Natural killer cell (primary cell): Measurements from ENCODE around the gene CAPN5. TPM values are rescaled to one million over a fixed set of nuclear protein-coding genes. Genes with fewer than 3 reads are reported as not detected.

Source experiments
- ATAC-seq, 3 donors: fragments of 150-1000 bp in 2 of 3; fragments of 200-7000 bp in 1 of 3; cut with Tn5 transposase; 1 replicate in 1 of 3; 2 replicates in 2 of 3; pipeline ENCODE4 v1.10.0; 2021; ENCODE audit warnings: mild to moderate bottlenecking in 2 of 3, moderate library complexity in 2 of 3
- DNase-seq, 2 donors: peaks; one replicate each; pipeline versions ENCODE4 v3.0.0 to v3.0.0-alpha.2; 2013 to 2021; ENCODE audit warnings: mixed read lengths in 1 of 2
- H3K27ac ChIP-seq: one replicate; pipeline ENCODE4 v1.5.1; 2013; ENCODE audit warnings: mild to moderate bottlenecking, low read length
- H3K27me3 ChIP-seq: one replicate; pipeline ENCODE4 v1.6.1; 2013; ENCODE audit warnings: low read length; ENCODE audit not compliant: control insufficient read depth, insufficient read depth
- H3K36me3 ChIP-seq: one replicate; pipeline ENCODE4 v1.6.1; 2013; ENCODE audit warnings: low read length; ENCODE audit not compliant: control insufficient read depth, insufficient read depth
- H3K4me1 ChIP-seq: one replicate; pipeline ENCODE4 v1.6.1; 2013; ENCODE audit warnings: low read length; ENCODE audit not compliant: control insufficient read depth, insufficient read depth
- H3K4me3 ChIP-seq: one replicate; pipeline ENCODE4 v1.5.1; 2013; ENCODE audit warnings: low read length
- H3K9me3 ChIP-seq: one replicate; pipeline ENCODE4 v1.6.1; 2013; ENCODE audit warnings: low read length; ENCODE audit not compliant: control insufficient read depth, insufficient read depth
- H3K27ac Mint-ChIP-seq, 2 donors: one replicate each; pipeline ENCODE4 v1.8.0; 2022; ENCODE audit warnings: mild to moderate bottlenecking in 2 of 2, mixed read lengths in 2 of 2, moderate library complexity in 1 of 2
- H3K27me3 Mint-ChIP-seq, 2 donors: one replicate each; pipeline ENCODE4 v1.8.0; 2022; ENCODE audit warnings: low read depth in 2 of 2, mixed read lengths in 2 of 2
- H3K36me3 Mint-ChIP-seq: one replicate; pipeline ENCODE4 v1.8.0; 2022; ENCODE audit warnings: mixed read lengths
- H3K4me1 Mint-ChIP-seq, 2 donors: one replicate each; pipeline ENCODE4 v1.8.0; 2022; ENCODE audit warnings: mixed read lengths in 2 of 2
- H3K4me3 Mint-ChIP-seq: one replicate; pipeline ENCODE4 v1.8.0; 2022; ENCODE audit warnings: mild to moderate bottlenecking, moderate library complexity, mixed read lengths
- H3K9me3 Mint-ChIP-seq, 2 donors: one replicate each; pipeline ENCODE4 v1.8.0; 2022; ENCODE audit warnings: mixed read lengths in 2 of 2
- CTCF ChIP-seq: fragments of 200-600 bp; IDR thresholded peaks from one replicate; pipeline ENCODE4 v1.8.0; 2022; ENCODE audit warnings: antibody characterized with exemption
- WGBS: methylation state at CpG from one replicate; pipeline ENCODE4 v1.1.7; 2013; ENCODE audit warnings: missing lambda C conversion rate; ENCODE audit not compliant: insufficient coverage; 5-methylcytosine and 5-hydroxymethylcytosine counted together
- intact Hi-C: fragments of 100-400 bp; cut with micrococcal nuclease; formaldehyde crosslinking; loops from one replicate; pipeline ENCODE4 v1.14.2; 2022
- total RNA-seq, 4 donors: library from RNA; stranded (reverse); fragments of 120-200 nt in 1 of 4; gene quantifications; one replicate each; pipeline versions ENCODE4 v1.2.3 to v1.2.4, GENCODE V29; 2013 to 2022

Gene CAPN5
- total RNA-seq, 3 donors from 2014 or later (not counting 1 experiment from before 2014, with no cell fraction given) = 32.3 to 34.5 (median 34.3) TPM

- TF ChIP-seq CTCF = no peak
- H3K27me3 Mint-ChIP-seq = no peaks in the 10 kb centered on the region
- peaks cover 0 to 8% of the 10 kb centered on the region in 2 donors for H3K4me1 Mint-ChIP-seq
- H3K9me3 ChIP-seq = no peaks in the 10 kb centered on the region
- no peak for DNase-seq
- H3K9me3 Mint-ChIP-seq = no peaks in the 10 kb centered on the region
- ATAC-seq = no peak
- H3K36me3 ChIP-seq = no peaks in the 10 kb centered on the region
- H3K4me3 Mint-ChIP-seq = no peak overlapping the region
- no peak overlapping the region for H3K27ac Mint-ChIP-seq
- H3K4me1 ChIP-seq = no peaks in the 10 kb centered on the region
- no peaks in the 10 kb centered on the region for H3K36me3 Mint-ChIP-seq
- no peak overlapping the region for H3K27ac ChIP-seq
- no peak overlapping the region for H3K4me3 ChIP-seq
- 90% methylated on average over 6 of the region's 6 CpGs for WGBS
- intact Hi-C loops = no loop called here
- no peaks in the 10 kb centered on the region for H3K27me3 ChIP-seq
Observed at GRCh38 chr11:77111946-77112345, 45.2 kb downstream of the CAPN5 start.

GRCh38 chr11:77112641-77113381 is 46.0 kb downstream of the CAPN5 start:
- no peak overlapping the region for H3K27ac Mint-ChIP-seq
- ATAC-seq = no peak
- peaks cover 0 to 8% of the 10 kb centered on the region in 2 donors for H3K4me1 Mint-ChIP-seq
- no peaks in the 10 kb centered on the region for H3K36me3 Mint-ChIP-seq
- no peaks in the 10 kb centered on the region for H3K27me3 ChIP-seq
- H3K4me3 Mint-ChIP-seq = no peak overlapping the region
- H3K9me3 Mint-ChIP-seq = no peaks in the 10 kb centered on the region
- no peaks in the 10 kb centered on the region for H3K27me3 Mint-ChIP-seq
- WGBS = 94% methylated on average over 20 of the region's 20 CpGs
- no peak overlapping the region for H3K4me3 ChIP-seq
- intact Hi-C loops = no loop called here
- H3K4me1 ChIP-seq = no peaks in the 10 kb centered on the region
- no peak for DNase-seq
- no peaks in the 10 kb centered on the region for H3K36me3 ChIP-seq
- no peaks in the 10 kb centered on the region for H3K9me3 ChIP-seq
- no peak overlapping the region for H3K27ac ChIP-seq
- no peak for TF ChIP-seq CTCF

- TF ChIP-seq CTCF = peak; percentile 42
- intact Hi-C loops = no loop called here
- H3K36me3 ChIP-seq = no peaks in the 10 kb centered on the region
- H3K9me3 Mint-ChIP-seq = no peaks in the 10 kb centered on the region
- no peaks in the 10 kb centered on the region for H3K4me1 ChIP-seq
- H3K4me3 ChIP-seq = no peak overlapping the region
- H3K4me3 Mint-ChIP-seq = no peak overlapping the region
- ATAC-seq (no peak), DNase-seq (peak in 1 of 2 donors; percentile 43)
- H3K27ac ChIP-seq = no peak overlapping the region
- H3K27ac Mint-ChIP-seq = no peak overlapping the region
- H3K4me1 Mint-ChIP-seq = peaks cover 0 to under 1% of the 10 kb centered on the region in 2 donors
- 75% methylated on average over 7 of the region's 8 CpGs for WGBS
- H3K9me3 ChIP-seq = no peaks in the 10 kb centered on the region
- H3K36me3 Mint-ChIP-seq = no peaks in the 10 kb centered on the region
- no peaks in the 10 kb centered on the region for H3K27me3 ChIP-seq
- H3K27me3 Mint-ChIP-seq = no peaks in the 10 kb centered on the region
Observed at GRCh38 chr11:77113382-77114088, 46.8 kb downstream of the CAPN5 start.
